DMS79 treated with DMSO at 0.1 percent for 48 hours (cell line): ENCODE results near the gene CNPY1.
A peak's percentile ranks its signal among the peaks of the same experiment; 100 is the strongest.

Source experiments
- DNase-seq: peaks from one replicate; lab custom pipeline; 2025; lab: John Stamatoyannopoulos, UW

Gene CNPY1

DNA sequence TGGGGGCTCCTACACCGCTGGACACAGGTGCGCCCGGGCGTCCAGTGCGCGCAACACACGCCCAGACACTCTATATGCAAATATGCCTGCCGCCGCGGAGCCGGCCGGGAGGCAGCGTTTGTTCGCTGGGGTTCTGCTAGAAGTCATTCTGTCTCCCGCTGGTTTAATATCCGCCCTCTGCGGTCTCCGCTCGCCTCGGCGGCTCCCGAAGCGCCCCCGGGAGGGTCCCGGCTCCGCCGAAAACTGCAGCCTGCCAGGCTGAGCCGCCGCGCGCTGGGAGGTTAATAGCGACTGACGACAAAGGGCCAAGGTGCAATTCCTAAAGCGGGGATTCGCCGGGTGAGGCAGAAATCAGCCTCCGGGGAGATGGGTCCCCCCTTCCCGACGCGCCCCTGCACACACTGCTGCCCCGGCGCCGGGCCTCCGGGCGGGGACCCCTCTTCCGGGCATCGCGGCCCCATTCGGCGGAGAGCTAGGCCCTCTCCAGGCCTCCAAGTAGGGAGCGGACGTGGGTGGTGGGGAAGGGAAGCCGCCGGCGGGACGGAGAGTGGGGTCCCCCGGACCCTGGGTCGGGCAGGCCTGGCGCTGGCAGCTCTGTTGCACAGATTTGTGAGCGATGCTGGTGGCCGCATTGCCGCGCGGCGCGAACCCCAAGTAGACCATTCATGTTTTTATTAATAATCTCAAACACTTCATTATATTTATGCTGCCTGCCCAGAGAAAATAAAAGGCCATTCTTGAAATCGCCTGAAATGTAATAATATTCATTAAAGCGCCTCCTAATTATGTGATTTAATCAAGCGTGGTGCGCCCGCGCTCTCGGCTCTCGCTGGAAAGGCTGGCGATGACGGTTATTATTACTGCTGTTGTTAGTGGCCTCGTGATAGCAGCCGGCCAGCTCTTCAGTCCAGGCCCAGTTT, 79.3 kb downstream of the CNPY1 start:
- peak; percentile 65 for DNase-seq

DNA sequence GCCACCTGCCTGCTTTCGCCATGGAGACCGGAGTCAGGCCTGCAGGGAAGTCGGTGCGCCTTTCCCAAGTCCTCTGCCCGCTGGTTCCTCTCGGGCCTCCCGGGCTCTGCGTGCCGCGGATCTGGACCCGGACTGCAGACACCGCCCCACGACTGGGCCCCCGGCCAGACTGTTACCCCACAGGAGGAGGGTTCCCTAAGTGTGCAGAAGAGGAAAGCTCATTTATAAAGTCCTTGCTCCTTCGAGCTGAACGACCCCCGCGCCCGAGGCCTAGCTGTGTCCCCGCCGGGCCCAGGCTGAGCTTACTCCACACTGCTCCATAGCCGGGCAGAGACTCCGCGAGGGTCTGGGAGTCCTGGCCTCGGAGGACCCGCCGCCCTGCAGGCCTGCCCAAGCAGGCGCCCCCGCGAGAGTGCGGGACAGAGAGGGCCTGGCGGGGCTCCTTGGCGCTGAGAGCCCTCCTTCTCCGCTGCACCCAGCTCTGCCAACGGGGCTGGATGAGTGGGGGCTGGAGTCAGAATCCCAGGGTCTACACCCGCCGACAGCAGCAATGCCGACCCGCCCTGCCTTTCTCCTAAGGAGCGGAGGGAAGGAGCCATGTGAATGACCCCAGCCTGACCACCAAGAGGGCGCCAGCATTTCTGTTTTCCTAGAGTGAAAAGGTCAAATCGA, 80.1 kb downstream of the CNPY1 start:
- no peak for DNase-seq

DNA sequence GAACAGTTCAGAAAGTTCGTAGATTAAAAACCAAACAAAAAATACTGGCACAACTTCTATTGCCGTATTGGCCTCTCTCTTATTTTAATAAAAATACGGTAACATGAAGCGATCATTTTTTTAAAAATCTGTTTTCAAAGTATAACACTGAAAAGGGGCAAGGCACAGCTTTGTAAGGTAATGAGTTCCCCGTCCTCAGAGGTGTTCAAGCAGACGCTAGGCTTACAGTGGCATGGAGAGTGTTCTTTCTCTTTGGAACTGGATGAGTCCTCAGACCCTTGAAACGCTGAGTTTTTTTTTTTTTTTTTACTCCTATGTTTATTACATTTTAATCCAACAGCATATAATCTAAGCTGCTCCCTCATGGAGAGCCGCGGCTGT, 80.6 kb downstream of the CNPY1 start:
- no peak for DNase-seq

DNA sequence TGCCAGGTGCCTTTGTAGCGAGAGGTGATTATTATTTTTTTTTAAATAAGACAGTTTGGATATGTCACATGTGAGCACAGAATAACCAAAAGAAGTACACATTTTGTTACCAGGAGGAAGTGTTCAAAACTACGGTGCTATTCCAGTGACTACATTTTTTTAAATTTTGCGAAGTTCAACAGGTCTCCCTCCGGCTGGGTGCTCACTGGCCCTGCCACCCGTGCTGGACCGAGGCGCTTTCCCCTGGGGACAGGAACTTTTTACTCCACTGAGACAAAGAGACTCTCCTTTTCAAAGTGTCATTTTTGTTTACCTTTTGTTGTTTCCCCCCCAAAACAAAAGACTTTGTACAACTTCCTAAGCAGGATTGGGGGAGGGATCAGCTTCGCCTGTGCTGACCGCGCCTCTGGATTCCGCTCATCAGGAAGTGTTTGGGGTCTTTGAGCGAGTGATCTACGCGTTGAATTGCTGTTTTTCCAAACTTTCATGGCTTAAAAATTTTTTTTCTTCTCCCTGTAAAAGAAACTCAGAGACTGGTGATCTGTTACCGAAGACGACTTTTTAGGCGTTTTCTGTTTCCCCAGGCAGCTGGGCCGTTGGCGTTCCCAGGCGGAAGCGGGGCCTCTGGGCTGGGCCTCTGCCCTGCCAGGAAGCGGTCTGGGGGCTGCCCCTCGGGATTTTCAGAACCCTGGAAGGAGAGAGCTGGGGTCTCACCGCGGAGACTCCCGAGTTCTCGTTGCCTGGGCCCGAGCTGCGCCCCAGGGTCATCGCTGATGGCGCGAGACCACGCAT, 81.2 kb downstream of the CNPY1 start:
- DNase-seq = no peak

DNA sequence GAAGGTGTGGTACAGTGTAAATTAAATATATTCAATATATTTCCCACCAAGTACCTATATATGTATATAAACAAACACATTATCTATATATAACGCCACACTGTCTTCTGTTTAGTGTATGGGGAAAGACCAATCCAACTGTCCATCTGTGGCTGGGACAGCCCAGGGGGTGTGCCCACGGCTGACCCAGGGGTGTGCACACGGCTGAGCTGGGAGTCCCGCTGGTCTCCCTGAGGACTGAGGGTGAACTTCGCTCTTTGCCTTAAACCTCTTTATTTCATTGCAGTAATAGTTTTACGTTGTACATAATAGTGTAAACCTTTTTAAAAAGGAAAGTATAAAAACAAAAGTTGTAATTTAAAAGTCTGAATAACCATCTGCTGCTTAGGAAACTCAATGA, 82.2 kb downstream of the CNPY1 start:
- no peak for DNase-seq

DNA sequence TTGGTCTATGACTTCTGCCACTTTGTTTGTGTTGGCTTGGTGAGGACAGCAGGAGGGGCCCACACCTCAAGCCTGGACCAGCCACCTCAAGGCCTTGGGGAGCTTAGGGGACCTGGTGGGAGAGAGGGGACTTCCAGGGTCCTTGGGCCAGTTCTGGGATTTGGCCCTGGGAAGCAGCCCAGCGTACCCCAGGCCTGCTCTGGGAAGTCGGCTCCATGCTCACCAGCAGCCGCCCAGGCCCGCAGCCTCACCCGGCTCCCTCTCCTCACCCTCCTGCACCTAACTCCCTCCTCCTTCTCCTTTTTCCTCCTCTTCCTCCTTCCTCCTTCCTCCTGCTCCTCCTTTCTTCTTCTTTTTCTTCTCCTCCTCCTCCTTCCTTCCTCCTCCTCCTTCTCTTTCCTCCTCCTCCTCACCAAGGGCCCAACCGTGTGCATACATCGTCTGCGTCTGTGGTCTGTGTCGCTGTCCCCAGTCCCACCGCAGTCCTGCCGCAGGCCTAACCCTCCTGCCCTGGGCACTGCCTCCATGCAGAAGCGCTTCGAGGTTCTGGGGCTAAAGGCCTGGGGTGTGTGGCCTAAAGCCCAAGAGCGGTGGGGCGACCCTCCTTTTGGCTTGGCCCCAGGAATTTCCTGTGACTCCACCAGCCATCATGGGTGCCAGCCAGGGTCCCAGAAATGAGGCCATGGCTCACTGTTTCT, 83.1 kb downstream of the CNPY1 start:
- no peak for DNase-seq

DNA sequence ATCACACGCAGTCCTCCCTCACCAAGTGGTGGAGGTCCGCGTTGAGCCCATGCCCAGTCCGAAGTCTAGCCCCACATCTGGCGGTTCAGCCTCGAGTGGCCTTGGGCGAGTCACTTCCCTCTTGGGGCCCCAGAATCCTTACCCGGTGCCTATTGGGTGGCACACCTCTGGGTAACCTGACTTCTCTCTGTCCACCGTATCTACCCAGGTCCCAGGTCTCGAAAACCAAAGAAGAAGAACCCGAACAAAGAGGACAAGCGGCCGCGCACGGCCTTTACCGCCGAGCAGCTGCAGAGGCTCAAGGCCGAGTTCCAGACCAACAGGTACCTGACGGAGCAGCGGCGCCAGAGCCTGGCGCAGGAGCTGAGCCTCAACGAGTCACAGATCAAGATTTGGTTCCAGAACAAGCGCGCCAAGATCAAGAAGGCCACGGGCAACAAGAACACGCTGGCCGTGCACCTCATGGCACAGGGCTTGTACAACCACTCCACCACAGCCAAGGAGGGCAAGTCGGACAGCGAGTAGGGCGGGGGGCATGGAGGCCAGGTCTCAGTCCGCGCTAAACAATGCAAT, 84.1 kb downstream of the CNPY1 start:
- DNase-seq = no peak

DNA sequence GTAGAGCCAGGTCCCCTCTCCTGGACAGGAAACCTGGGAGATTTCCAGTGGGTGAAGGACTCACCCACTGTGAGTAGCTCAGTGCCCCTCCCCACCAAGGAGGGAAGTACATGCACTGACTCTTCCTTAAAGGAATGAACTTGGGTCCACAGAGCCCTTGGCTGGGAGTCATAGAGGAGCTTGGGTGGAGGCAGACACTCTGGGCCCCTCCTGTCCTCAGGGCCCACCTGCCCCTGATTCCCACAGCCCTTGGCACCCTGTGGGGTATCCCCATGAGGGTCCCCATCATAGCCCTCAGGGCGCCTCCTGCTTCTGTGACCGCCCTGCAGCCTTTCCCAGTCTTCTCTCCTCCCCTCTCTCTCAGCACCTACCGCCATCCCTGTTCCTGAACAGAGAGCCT, 84.7 kb downstream of the CNPY1 start:
- no peak for DNase-seq

DNA sequence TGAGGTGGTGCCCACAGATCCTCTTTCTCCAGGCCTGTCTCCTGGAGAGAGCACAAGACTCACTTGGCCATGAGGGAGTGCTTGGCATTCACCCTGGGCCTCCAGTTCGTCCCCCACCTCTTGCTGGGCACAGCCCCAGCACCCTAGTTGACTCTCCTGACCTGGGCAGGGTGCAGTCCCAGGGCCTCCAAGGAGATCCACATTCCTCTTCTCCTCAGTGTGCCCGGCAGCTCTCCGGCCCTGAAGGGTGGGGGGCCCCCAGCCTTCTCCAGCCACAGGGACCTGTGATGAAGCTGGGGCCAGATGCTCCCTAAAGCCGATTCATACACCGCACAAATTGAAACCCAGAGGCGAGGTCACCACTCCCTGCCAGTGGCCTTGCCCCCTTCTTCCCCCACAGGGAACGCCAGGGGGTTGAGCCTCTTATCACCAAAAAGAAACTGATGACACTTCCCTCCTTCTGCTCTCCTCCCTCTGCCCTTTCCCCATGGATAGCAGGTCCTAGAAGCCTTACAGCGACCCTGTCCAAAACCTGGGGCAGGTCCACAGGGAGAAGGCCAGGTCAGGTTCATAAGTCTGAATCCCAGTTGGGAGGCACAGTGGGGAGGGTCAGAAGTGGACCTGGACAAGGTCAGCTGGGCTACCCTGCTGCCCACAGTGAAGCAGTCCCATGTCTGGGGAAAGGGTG, 85.3 kb downstream of the CNPY1 start:
- DNase-seq = no peak

DNA sequence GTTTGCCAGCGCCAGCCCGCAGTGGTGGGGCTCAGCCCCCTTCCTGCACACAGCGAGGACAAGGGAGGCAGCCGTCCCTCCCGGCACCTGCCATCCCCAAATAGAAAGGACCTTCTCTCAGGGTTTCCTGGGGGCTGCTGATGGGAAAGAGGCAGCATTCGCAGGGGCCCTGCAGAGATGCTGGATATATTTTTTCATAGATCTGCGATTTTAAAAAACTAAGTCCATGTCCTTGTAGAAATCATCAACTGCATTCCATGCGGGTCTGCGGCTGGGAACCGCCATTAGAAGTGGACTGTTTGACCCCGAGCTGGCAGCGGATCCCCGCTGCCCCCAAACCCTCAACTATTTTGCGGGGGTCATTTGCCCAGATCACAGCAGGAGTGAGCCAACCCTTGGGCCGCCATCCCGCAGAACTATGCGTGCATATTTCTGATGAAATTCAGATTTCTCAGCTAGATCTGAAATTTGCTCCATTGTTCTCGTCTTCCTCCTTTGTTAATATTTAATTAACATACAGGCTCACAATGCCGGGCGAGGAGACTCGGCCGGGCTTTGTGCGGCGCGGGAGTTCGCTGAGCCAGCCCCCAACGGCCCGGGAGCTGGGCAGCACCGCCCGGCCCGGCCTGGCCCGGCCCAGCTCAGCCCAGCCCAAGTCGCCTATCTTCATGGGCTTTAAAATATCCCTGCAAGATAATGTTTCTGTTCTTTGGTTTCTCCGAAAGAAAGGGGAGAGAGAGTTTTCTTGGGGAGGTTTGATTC, 86.5 kb downstream of the CNPY1 start:
- DNase-seq = no peak

DNA sequence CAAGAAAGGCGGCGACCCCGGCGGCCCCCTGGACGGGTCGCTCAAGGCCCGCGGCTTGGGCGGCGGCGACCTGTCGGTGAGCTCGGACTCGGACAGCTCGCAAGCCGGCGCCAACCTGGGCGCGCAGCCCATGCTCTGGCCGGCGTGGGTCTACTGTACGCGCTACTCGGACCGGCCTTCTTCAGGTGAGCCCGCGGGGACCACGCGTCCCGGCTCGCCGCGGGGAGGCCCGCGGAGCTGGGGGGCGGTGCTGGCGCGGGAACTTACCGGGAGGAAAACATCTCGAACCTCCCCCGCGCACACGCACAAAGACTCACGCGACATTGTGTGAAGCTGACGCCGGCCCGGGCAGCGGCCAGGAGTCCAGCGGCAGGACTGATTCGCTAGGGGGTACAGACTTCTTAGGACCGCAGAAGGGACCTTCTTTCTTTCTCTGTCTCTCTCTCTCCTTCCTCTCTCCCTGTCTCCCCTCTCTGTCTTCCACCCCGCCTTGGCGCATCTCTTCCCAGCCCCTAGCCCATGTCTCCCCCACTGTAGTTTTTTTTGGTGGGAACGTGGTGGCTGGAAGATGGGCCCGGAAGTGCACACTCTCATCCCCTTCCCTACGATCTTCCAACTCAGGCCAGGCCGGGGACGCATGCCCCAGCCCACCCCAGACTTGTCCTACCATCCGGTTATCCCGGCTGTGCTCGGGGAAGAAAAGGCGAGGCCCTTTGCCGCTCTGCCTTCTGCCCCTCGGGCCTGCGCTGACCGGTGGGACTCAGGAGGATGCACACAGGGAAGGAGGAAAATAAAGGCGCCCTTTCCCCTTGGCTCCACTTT, 87.3 kb downstream of the CNPY1 start:
- peak; percentile 6 for DNase-seq

DNA sequence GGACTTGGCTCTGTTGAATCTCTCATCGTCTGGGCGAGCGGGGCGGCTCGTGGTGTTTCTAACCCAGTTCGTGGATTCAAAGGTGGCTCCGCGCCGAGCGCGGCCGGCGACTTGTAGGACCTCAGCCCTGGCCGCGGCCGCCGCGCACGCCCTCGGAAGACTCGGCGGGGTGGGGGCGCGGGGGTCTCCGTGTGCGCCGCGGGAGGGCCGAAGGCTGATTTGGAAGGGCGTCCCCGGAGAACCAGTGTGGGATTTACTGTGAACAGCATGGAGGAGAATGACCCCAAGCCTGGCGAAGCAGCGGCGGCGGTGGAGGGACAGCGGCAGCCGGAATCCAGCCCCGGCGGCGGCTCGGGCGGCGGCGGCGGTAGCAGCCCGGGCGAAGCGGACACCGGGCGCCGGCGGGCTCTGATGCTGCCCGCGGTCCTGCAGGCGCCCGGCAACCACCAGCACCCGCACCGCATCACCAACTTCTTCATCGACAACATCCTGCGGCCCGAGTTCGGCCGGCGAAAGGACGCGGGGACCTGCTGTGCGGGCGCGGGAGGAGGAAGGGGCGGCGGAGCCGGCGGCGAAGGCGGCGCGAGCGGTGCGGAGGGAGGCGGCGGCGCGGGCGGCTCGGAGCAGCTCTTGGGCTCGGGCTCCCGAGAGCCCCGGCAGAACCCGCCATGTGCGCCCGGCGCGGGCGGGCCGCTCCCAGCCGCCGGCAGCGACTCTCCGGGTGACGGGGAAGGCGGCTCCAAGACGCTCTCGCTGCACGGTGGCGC, 88.1 kb downstream of the CNPY1 start, which contains the start of gene EN2:
Gene EN2, plus strand, starts transcription at position 19 of the 767 bp plus-strand sequence. Its CDS starts 249 bp downstream, at position 268.
- peak; percentile 6 for DNase-seq

DNA sequence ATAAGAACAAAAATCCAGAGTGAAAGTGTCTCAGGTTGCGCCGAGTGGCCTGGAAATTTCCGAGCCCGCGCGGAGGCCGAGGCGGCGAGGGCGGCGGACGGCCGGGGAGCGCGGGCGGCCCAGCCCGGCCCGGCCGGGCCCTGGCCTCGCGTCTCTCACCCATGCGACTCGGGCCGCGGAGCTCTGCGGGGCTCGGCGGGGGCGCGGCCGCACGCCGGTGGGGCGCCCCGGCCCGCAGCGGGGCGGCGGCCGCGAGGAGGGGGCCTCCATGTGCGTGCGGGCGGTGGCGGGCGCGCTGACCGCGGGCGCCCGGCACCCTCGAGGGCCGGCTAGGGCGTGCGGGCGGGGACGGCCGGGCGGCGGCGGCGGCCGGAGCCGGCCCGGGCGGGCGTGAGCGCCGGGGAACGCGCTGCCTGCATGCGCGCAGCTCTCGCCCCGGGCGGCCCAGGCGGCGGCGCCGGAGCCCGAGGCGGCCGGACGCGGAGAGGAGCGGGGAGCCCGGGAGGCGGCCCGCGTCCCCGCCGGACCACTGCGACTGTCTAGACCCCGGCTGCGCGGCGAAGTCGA, 88.7 kb downstream of the CNPY1 start:
- no peak for DNase-seq

DNA sequence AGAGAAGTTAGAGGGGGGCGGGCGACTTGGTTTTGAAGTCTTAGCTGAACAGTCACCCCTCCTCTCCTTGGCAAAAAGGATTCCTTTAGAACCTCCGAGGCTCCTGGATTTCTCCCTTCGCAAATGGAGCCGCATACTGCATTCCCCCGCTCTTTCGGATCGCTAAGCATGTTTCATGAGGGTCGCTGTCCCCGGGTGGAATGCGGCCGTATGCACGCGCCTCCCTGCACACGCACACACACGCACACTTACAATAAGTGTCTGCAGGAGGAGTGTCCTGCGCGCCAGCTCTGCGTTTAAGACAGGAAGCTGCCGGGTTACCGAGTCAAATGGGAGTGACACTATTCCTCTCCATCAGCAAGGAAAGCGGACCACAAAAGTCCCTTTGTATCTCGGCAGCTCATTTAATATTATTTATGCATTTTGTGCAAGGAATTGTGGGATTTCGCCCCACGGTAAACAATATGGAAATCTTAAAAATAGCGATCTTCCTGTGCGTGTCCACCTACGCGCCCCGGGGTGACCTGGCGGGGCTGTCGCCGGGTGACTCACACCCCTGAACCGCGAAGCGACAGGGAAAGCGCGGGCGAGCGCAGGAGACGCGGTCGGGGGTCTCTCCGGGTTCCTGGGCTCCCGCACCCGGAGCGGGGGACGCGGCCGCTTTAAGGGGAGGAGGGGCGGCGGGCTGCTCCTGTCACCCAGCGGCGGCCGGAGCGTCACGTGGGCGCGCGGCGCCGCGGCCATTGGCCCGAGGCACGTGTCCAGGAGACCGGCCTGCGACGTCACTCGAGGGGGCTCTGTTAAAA, 89.4 kb downstream of the CNPY1 start:
- peak; percentile 74 for DNase-seq

DNA sequence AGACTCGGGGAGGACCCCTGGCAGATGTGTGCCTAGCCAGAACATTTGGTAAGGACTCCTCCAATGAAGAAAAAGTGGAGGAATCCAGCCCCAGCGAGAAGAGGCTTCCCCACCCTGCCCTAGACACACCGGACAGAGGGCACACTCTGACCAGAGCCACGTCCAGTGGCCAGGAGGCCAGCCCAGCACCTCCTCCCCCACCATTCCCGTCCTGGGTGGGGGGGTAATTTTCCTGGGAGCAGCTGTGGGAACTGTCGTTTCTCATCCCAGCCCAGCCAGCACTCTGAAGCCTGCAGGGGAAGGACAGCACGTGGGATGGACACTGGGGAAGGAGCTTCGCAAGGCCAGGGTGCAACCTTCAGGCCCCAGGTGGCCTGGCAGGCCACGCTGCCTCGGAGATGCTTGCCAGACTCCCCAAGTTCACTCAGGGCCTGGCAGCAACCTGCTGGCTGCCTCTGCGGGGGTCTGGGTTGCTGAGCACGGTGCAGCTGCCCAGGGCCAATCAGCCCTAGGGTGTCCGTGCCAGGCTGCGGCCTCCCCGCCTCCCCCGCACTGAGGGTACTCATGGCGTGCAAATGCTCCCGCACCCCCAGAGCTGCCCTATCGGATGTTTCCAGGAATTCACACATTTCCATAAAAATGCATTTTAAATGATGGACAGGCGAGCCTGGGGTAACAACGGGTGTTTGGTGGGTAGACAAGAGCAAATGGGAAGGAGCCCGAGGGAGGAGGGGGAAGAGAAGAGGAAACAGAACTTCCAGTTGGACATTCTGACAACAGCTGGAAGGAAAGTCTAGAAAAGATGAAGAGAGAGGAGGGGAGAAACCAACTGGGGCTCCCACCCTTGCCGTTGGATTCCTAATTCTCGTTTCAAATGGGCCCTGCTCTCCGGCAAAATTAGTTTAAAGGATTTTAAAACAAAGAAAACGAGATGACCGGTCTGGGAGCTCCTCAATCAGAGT, 90.3 kb downstream of the CNPY1 start:
- DNase-seq = peak; percentile 34

DNA sequence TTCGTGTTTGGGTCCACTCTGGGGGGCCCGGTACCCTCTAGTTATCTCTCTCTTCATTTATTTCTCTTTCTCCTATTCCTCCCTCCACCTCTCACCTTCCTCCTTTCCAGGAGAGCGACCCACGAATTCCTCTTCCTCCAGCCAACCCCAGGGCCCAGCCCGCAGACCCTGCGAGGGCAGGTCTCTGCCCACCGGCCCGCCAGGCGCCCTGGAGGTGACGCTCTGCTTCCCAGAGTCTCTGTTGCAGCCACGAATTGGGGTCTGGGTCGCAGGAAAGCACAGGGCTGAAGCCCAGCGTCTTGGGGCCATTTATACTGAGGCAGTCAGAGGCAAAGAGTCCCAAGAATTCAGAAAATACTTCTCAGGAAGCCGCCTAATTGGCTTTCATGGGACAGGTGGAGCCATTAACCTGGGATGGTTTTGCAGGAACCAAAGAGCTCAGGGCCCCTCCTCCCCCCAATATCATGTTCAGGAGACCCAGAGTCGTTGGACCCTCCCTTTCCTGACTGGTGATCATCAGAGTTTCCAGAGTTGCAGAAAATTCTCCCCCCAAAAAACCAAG, 91.1 kb downstream of the CNPY1 start:
- DNase-seq = no peak
